ENCODE results near the gene FMN2. TPM values are rescaled to one million over a fixed set of nuclear protein-coding genes. Genes with fewer than 3 reads are reported as not detected.
A peak's percentile ranks its signal among the peaks of the same experiment; 100 is the strongest.

Gene FMN2
- total RNA-seq, 1 donor from 2014 or later, result 1.1 TPM

DNA sequence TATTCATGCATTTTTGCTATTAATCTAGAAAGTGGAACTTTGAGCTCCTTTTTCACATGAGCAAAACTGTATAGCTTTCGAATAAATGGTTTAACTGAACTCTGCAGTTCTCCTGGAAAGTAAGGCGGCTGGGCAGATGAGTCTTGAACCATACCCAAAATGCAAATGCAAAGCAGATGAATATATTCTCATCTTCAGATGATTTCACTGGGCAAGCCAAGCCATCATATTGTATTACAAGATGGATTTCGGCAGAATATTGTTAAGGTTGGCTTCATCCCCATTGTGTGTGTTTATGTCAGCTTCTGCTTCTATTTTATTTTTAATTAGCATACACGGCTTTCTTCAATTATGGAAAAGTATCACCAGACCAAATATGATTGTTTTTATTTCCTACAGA is 310.6 kb downstream of the FMN2 start:
- Histone ChIP-seq H3K4me3 (no peak overlapping the region), H3K9me3 (no peaks in the 10 kb centered on the region), H3K4me1 (peaks cover 5% of the 10 kb centered on the region), H3K27me3 (ENCODE audit: low read depth) (no peaks in the 10 kb centered on the region), H3K36me3 (no peaks in the 10 kb centered on the region), H3K27ac (no peak overlapping the region)
- ATAC-seq (no peak), DNase-seq (no peak)
- intact Hi-C loops (cut with DNase I), result no loop called here
- no peak for TF ChIP-seq CTCF (IDR thresholded peaks at IDR 0.05)

DNA sequence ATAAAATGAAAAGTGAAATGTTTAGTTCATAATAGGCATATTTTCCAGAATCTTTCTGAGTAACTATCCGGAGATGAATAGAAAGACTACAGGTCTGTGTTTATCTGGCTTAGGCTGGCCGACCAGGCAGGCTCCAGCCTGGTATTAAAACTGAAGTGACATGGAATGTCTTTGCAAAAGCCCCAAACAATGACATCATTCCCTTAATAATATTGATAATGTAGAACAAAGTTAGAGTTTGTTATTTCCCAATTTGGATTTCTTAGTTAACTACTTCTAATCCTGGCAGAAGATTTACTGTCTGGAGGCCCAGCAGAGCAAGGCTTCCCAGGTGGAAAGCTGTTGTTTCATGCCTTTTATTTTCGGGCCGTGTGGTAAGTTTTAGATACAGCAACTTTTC is 312.6 kb downstream of the FMN2 start:
- Histone ChIP-seq H3K36me3 (no peaks in the 10 kb centered on the region), H3K4me1 (peaks cover 5% of the 10 kb centered on the region), H3K27ac (no peak overlapping the region), H3K4me3 (no peak overlapping the region), H3K9me3 (no peaks in the 10 kb centered on the region), H3K27me3 (ENCODE audit: low read depth) (no peaks in the 10 kb centered on the region)
- no peak for DNase-seq
- ATAC-seq, result no peak
- intact Hi-C loops (cut with DNase I), result no loop called here
- TF ChIP-seq CTCF (IDR thresholded peaks at IDR 0.05), result no peak

DNA sequence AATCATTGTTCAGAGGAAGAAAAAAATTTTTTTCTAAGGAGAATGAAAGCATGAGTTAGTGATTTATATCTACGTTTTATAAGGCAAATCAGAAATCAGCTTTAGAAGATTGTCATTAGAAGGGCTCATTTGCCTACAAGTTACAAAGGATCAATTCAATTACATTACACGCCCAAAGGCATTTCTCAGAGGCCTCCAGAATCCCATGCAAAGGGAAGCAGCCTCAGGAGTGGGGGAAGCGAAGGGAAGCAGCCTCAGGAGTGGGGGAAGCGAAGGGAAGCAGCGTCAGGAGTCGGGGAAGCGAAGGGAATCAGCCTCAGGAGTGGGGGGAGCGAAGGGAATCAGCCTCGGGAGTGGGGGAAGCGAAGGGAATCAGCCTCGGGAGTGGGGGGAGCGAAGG is 314.1 kb downstream of the FMN2 start:
- no peak for TF ChIP-seq CTCF (IDR thresholded peaks at IDR 0.05)
- intact Hi-C loops (cut with DNase I), result no loop called here
- no peaks in the 10 kb centered on the region for H3K27me3 ChIP-seq (ENCODE audit: low read depth)

GRCh38 chr1:240407407-240407806 is 315.7 kb downstream of the FMN2 start:
- Histone ChIP-seq H3K4me1 (no peaks in the 10 kb centered on the region), H3K36me3 (no peaks in the 10 kb centered on the region), H3K9me3 (no peaks in the 10 kb centered on the region), H3K27me3 (ENCODE audit: low read depth) (no peaks in the 10 kb centered on the region), H3K4me3 (no peak overlapping the region), H3K27ac (no peak overlapping the region)
- intact Hi-C loops (cut with DNase I), result no loop called here
- no peak for DNase-seq
- TF ChIP-seq CTCF (IDR thresholded peaks at IDR 0.05), result no peak
- no peak for ATAC-seq

More for the DNA sequence above, 314.1 kb downstream of the FMN2 start:
- DNase-seq (no peak), ATAC-seq (no peak)
- Histone ChIP-seq H3K4me3 (no peak overlapping the region), H3K9me3 (no peaks in the 10 kb centered on the region), H3K4me1 (peaks cover 5% of the 10 kb centered on the region), H3K27ac (no peak overlapping the region), H3K36me3 (no peaks in the 10 kb centered on the region)

GRCh38 chr1:240409615-240410014 is 317.9 kb downstream of the FMN2 start:
- Histone ChIP-seq H3K4me3 (no peak overlapping the region), H3K9me3 (no peaks in the 10 kb centered on the region), H3K27me3 (ENCODE audit: low read depth) (no peaks in the 10 kb centered on the region), H3K36me3 (no peaks in the 10 kb centered on the region), H3K4me1 (no peaks in the 10 kb centered on the region), H3K27ac (no peak overlapping the region)
- intact Hi-C loops (cut with DNase I), result no loop called here
- no peak for DNase-seq
- ATAC-seq, result no peak
- TF ChIP-seq CTCF (IDR thresholded peaks at IDR 0.05), result no peak

GRCh38 chr1:240413732-240414131 is 322.0 kb downstream of the FMN2 start:
- intact Hi-C loops (cut with DNase I), result no loop called here
- H3K36me3 ChIP-seq, result no peaks in the 10 kb centered on the region
- no peak overlapping the region for H3K4me3 ChIP-seq
- DNase-seq (no peak), ATAC-seq (peak in 1 of 2 donors; percentile 69)
- H3K4me1 ChIP-seq, result no peaks in the 10 kb centered on the region
- no peaks in the 10 kb centered on the region for H3K9me3 ChIP-seq
- no peaks in the 10 kb centered on the region for H3K27me3 ChIP-seq (ENCODE audit: low read depth)
- no peak for TF ChIP-seq CTCF (IDR thresholded peaks at IDR 0.05)
- no peak overlapping the region for H3K27ac ChIP-seq

All from lower lobe of right lung (tissue), 2 donors.